Thymus (tissue), 11 donors: ENCODE measurements around the gene ZNF789. TPM values are rescaled to one million over a fixed set of nuclear protein-coding genes. Genes with fewer than 3 reads are reported as not detected.
"Not testable (repeated sequence)": the region's sequence is repeated elsewhere in the genome, so short reads cannot be mapped to it uniquely, and the experiment has no call there.

Experiments
- DNase-seq, 9 donors: peaks; one replicate each; pipeline ENCODE4 v3.0.0-alpha.2; 2013; ENCODE audit warnings: low spot score in 9 of 9, low read depth in 6 of 9, missing footprints in 1 of 9
- H3K27ac ChIP-seq, 2 donors: one replicate each; pipeline ENCODE4 v1.5.1; 2013; ENCODE audit warnings: control low read depth in 1 of 2, low read depth in 1 of 2, low read length in 1 of 2, mild to moderate bottlenecking in 1 of 2, moderate library complexity in 1 of 2
- H3K27me3 ChIP-seq, 2 donors: one replicate each; pipeline ENCODE4 v1.5.1; 2013; ENCODE audit warnings: low read length in 1 of 2; ENCODE audit not compliant: control insufficient read depth in 2 of 2, insufficient read depth in 1 of 2
- H3K36me3 ChIP-seq, 2 donors: one replicate each; pipeline ENCODE4 v1.5.1; 2013; ENCODE audit warnings: low read length in 1 of 2, mild to moderate bottlenecking in 1 of 2, moderate library complexity in 1 of 2; ENCODE audit not compliant: control insufficient read depth in 2 of 2, insufficient read depth in 2 of 2
- H3K4me1 ChIP-seq, 2 donors: one replicate each; pipeline ENCODE4 v1.5.1; 2013; ENCODE audit warnings: low read length in 2 of 2; ENCODE audit not compliant: control insufficient read depth in 2 of 2, insufficient read depth in 2 of 2
- H3K4me3 ChIP-seq, 2 donors: one replicate each; pipeline ENCODE4 v1.5.1; 2013; ENCODE audit warnings: low read length in 2 of 2, control low read depth in 1 of 2, mild to moderate bottlenecking in 1 of 2
- H3K9me3 ChIP-seq, 2 donors: one replicate each; pipeline ENCODE4 v1.5.1; 2013; ENCODE audit warnings: low read length in 1 of 2, mild to moderate bottlenecking in 1 of 2; ENCODE audit not compliant: control insufficient read depth in 2 of 2, insufficient read depth in 1 of 2
- WGBS: extraction: QIAGEN DNeasy Blood & Tissue Kit; methylation state at CpG from one replicate; pipeline ENCODE4 v1.1.7; 2013; 5-methylcytosine and 5-hydroxymethylcytosine counted together
- polyA plus RNA-seq: library from polyadenylated mRNA; stranded (reverse); fragments of 200-250 nt; gene quantifications from one replicate; pipeline ENCODE4 v1.2.3, GENCODE V29; 2013
- total RNA-seq: library from RNA; stranded (reverse); fragments of 120-200 nt; gene quantifications from one replicate; pipeline ENCODE4 v1.2.4, GENCODE V29; 2013
- donor health status: healthy.

The ZNF789 gene
- total and polyA plus RNA-seq, 2 donors, result 10.3 to 23.0 TPM

DNA sequence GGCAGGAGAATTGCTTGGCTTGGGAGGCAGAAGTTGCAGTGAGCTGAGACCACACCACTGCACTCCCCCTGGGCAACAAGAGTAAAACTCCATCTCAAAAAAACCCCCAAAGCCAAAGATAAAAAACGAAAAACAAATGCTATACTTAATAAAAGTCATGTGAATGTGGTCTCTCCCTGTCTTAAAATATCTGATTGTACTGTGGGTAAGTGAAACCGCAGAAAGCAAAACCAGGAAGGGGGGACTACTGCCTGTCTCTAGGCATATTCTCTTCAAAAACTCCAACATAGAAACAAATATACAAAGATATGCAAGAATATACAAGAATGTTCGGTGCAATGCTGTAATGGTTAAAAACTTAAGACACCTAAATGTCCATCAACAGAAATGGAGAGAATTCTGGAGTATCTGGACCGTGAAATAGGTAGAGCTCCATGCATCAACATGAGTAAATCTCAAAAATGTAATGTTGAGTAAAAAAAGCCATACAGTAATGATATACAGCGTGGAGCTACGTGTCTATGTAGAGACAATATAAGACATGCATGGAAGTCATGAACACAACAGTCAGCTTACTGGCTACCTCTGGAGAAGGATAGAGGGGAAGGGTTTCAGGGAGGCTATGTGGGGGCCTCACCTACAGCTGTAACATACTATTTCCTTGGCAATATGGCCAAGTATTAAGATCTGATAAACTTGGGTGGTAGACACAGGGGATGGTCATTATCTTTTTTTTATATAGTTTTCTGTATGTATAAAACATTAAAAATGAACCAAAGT is 25.3 kb downstream of the ZNF789 start:
- DNase-seq, result no peak
- Histone ChIP-seq H3K4me3 (peak overlapping the region; percentile 59 to 100), H3K27me3 (no peaks in the 10 kb centered on the region), H3K9me3 (peaks cover 11 to 33% of the 10 kb centered on the region in 2 donors), H3K4me1 (peaks cover 12 to 21% of the 10 kb centered on the region in 2 donors), H3K36me3 (peaks cover 32 to 41% of the 10 kb centered on the region in 2 donors), H3K27ac (no peak overlapping the region)
- 77% methylated on average over 6 of the region's 6 CpGs for WGBS

DNA sequence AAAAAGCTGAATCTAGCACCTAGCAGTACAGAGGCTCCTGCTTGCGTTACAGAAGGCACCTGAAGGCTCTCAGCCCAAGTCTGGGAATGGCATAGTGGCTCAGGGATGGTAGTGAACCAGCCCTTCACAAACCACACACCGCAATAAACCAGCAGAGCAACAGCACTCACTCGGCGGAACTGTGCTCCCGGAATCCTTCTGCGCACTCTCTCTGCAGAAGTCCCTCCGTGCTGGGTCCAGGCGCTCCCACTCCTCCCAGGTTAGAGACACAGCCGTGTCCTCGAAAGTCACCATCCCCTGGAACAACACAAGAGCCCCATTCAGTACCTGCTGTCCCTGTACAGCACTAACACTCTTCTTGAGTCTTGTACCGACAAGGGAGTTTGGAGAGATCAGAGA is 25.9 kb downstream of the ZNF789 start:
- peak overlapping the region; percentile 59 to 100 for H3K4me3 ChIP-seq
- no peaks in the 10 kb centered on the region for H3K27me3 ChIP-seq
- peaks cover 10 to 29% of the 10 kb centered on the region in 2 donors for H3K9me3 ChIP-seq
- H3K36me3 ChIP-seq, result peaks cover 26 to 37% of the 10 kb centered on the region in 2 donors
- no peak overlapping the region for H3K27ac ChIP-seq
- peaks cover 12 to 21% of the 10 kb centered on the region in 2 donors for H3K4me1 ChIP-seq
- no peak for DNase-seq
- WGBS, result 86% methylated on average over 11 of the region's 11 CpGs

DNA sequence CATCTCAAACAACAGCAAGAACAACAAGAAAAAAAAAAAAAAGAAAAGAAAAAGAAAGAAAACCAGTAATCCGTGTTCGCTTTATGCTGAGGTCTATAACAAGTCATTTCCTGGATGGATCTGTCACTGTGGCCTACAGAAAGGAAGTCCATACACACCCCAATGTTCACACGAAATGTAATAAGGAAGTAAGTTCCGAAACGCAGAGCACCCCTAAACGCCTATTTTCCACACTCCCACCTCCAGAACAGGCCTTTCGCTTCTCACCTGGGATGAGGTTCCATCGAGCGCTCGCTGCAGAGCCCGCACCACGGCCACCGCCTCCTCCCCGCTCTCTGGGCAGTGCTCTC is 26.7 kb downstream of the ZNF789 start:
- WGBS, result 1% methylated on average over 14 of the region's 14 CpGs
- H3K36me3 ChIP-seq, result peaks cover 18 to 29% of the 10 kb centered on the region in 2 donors
- H3K4me1 ChIP-seq, result peaks cover 12 to 25% of the 10 kb centered on the region in 2 donors
- DNase-seq, result peak in 7 of 9 donors; percentile 4 to 54 (median 21)
- peak overlapping the region; percentile 87 to 99 for H3K27ac ChIP-seq
- H3K9me3 ChIP-seq, result peaks cover 2 to 21% of the 10 kb centered on the region in 2 donors
- no peaks in the 10 kb centered on the region for H3K27me3 ChIP-seq
- H3K4me3 ChIP-seq, result peak overlapping the region; percentile 59 to 100

DNA sequence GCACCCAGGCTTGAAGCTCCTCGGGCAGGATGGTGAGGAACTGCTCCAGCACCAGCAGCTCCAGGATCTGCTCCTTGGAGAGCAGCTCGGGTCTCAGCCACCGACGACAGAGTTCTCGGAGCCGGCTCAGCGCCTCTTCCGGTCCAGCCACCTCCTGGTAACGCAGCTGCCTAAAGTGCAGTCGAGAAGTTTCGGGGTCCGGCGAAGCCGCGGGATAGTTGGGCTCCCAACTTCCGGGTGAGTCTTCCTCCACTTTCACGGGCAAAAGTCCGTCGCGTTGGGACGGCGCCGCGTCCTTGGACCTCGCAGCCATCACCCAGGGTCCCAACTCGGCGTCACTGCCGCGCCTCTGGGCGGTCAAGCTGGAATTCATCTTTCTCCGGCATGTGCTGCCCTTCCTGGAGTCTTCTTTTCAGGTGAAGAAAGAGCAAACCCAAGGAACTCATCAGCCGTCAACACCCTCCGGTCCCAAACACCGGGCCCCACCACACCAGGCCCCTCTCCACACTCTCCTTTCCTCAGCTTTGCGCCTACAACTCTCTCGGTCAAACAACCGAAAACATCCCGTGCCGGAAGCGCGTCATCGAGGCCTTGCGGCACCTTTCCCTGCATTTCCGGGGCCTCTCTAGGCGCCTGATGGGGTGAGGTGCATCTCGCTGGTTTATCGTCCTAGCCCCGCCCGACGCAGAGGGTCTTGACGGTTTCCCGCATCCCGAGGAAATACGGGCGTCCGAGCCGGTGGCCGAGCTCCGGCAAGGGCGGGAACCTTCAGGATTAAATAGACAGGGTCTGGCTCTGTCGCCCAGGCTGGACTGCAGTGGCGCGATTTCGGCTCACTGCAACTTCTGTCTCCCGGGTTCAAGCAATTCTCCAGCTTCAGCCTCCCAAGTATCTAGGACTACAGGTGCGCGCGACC is 27.3 kb downstream of the ZNF789 start, which contains the start of gene ZNF394:
ZNF394 (minus strand) TSS at position 561 of the 916 bp plus-strand sequence; CDS start at position 373, 188 bp downstream.
- under 1% methylated on average over 68 of the region's 68 CpGs for WGBS
- H3K27ac ChIP-seq, result peak within 1 kb of the TSS; percentile 87 to 99
- peaks cover 0 to 18% of the 10 kb centered on the region in 2 donors for H3K9me3 ChIP-seq
- H3K4me1 ChIP-seq, result peaks cover 12 to 25% of the 10 kb centered on the region in 2 donors
- peaks cover 13 to 23% of the 10 kb centered on the region in 2 donors for H3K36me3 ChIP-seq
- DNase-seq, result peak; percentile 85 to 97 (median 90)
- no peaks in the 10 kb centered on the region for H3K27me3 ChIP-seq
- H3K4me3 ChIP-seq, result peak within 1 kb of the TSS; percentile 59 to 100

DNA sequence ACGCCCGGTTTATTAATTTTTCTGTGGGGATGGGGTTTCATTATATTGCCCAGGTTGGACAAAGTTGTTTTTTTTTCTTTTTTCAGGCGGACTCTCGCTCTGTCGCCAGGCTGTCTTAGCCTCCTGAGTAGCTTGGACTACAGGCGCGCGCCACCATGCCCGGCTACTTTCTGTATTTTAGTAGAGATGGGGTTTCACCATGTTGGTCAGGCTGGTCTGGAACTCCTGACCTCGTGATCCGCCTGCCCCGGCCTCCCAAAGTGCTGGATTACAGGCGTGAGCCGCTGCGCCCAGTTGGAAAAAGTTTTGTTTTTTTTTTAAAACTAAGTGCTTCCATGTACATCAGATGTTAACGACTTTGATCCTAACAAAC is 27.9 kb downstream of the ZNF789 start:
- Histone ChIP-seq H3K4me3 (peak overlapping the region; percentile 59 to 100), H3K27ac (peak overlapping the region; percentile 87 to 99), H3K36me3 (peaks cover 10 to 18% of the 10 kb centered on the region in 2 donors), H3K27me3 (no peaks in the 10 kb centered on the region), H3K4me1 (peaks cover 12 to 30% of the 10 kb centered on the region in 2 donors), H3K9me3 (peaks cover 0 to 12% of the 10 kb centered on the region in 2 donors)
- DNase-seq, result no peak
- 54% methylated on average over 16 of the region's 16 CpGs for WGBS

DNA sequence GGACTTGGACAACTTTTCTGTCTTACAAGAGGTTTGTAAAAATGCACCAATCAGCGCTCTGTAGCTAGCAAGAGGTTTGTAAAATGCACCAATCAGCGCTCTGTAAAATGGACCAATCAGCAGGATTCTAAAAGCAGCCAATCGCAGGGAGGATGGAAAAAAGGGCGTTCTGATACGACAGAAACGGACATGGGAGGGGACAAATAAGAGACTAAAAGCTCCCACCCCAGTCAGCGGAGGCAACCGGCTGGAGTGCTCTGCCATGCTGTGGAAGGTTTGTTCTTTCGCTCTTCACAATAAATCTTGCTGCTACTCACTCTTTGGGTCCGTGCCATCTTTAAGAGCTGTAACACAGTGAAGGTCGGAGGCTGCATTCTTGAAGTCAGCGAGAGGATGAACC is 28.5 kb downstream of the ZNF789 start:
- not testable (repeated sequence) for H3K27me3 ChIP-seq, H3K4me3 ChIP-seq, DNase-seq, H3K27ac ChIP-seq
- Histone ChIP-seq H3K4me1 (peaks cover 15 to 34% of the 10 kb centered on the region in 2 donors), H3K9me3 (peaks cover 0 to 12% of the 10 kb centered on the region in 2 donors), H3K36me3 (peaks cover 6 to 12% of the 10 kb centered on the region in 2 donors)
- WGBS, result 99% methylated on average over 12 of the region's 12 CpGs

DNA sequence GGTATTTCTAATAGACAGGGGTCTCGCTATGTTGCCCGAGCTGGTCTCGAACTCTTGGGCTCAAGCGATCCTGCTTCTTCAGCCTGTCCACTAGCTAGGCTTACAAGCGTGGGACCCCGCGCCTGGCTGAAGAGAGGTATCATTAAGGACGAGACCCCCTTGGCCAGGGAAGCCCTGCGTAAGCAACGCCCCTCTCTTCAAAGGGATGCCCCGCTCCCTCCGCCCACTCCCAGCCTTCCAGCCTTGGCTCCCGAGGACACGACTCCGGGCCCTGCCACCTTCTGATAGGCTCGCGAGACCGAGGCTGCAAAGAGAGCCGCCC is 31.6 kb downstream of the ZNF789 start:
- 10% methylated on average over 19 of the region's 19 CpGs for WGBS
- H3K27me3 ChIP-seq, result no peaks in the 10 kb centered on the region
- H3K4me1 ChIP-seq, result peaks cover 10 to 26% of the 10 kb centered on the region in 2 donors
- peaks cover 0 to 12% of the 10 kb centered on the region in 2 donors for H3K9me3 ChIP-seq
- DNase-seq, result no peak
- peaks cover 0 to 2% of the 10 kb centered on the region in 2 donors for H3K36me3 ChIP-seq
- peak overlapping the region; percentile 90 to 96 for H3K4me3 ChIP-seq
- H3K27ac ChIP-seq, result peak overlapping the region; percentile 69 to 93

DNA sequence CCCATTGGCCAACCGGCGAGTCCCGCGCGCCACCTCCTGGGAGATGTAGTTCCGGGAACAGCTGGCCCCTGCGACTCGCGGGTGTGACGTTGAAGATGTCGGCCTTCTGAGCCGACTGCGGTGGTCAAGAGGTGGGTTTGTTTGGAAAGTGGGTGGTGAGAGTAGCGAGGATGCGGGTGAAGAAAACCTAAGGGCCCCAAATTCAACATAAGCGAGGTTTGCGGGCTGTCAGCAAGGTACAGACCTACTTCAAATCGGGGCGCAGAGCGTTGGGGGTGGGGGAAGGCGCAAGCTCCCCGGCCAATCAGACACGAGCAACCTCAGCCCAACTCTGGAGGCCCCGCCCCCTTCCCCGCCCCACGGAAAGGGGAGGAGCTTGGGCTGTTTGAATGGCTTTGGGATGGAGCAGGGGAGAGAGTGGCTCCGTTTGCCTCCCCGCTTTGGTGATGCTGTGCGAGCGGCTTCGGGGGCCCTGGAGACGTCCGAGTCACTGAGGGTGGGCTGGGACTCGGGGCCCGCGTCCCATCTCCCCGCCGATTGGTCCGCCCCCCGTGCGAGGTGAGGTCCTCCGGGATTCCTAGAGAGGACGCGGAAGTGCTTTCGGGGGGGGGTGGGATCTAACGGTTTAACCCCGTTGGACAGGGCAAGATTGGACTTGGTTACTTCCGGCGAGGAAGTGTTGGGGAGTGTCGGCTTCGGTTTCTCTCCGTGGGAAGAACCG is 32.1 kb downstream of the ZNF789 start, which contains the start of gene ZKSCAN5:
ZKSCAN5 (plus strand) TSS at position 60 of the 721 bp plus-strand sequence. CDS start 1,383 bp downstream, outside the sequence.
- H3K36me3 ChIP-seq, result peaks cover 0 to 2% of the 10 kb centered on the region in 2 donors
- under 1% methylated on average over 53 of the region's 53 CpGs for whole genome bisulfite sequencing
- peak within 1 kb of the TSS; percentile 90 to 96 for H3K4me3 ChIP-seq
- H3K9me3 ChIP-seq, result peaks cover 0 to 12% of the 10 kb centered on the region in 2 donors
- H3K27me3 ChIP-seq, result no peaks in the 10 kb centered on the region
- H3K4me1 ChIP-seq, result peaks cover 10 to 26% of the 10 kb centered on the region in 2 donors
- peak; percentile 95 to 99 (median 97) for DNase-seq
- peak within 1 kb of the TSS; percentile 93 to 95 for H3K27ac ChIP-seq
